CD4-positive, alpha-beta T cell treated with Interleukin-12 subunit alpha and Interleukin-12 subunit beta, for 1 hour (primary cell): Measurements from ENCODE around the gene DDX47.
"Not testable (repeated sequence)": the region's sequence is repeated elsewhere in the genome, so short reads cannot be mapped to it uniquely, and the experiment has no call there.

Experiments
- DNase-seq: peaks from one replicate; pipeline ENCODE4 v3.0.0-alpha.2; 2020

The DDX47 gene

DNA sequence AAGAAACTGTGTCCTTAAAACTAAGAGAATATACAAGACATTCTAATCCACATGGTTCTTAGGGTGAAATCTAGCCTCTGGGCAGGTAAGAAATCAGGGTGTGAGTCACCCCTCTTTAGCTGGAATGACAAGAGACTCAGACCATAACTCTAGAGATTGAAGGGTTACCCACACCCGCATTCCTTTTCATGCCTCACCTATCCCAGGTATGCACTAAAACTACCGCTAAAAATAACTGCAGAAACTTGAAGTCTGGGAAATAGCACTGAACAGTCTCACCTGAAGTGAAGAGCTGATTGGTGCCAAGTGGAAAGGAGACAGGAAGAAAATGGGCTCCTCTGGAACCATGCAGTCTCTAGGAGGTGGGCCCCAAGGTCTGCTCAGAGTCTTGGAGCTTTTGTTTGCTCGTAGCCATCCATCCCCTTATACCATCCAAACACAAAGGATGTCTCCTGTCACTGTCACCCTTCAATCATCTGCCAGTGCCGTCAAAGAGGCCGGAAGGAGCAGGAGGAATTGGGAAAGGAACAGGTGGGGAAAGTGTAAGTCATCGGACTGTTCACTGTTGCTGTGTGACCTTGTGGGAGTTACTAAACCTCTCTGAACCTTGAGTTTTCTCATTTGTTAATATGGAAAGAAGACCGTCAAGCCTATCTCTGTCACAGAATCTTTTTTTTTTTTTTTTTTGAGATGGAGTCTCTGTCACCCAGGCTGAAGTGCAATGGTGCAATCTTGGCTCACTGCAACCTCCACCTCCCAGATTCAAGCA lies 22.4 kb downstream of the DDX47 start:
- no peak for DNase-seq

GRCh38 chr12:12836571-12836970 lies 23.4 kb downstream of the DDX47 start:
- no peak for DNase-seq

- DNase-seq: peak; percentile 59
Observed at GRCh38 chr12:12837025-12837812, 24.1 kb downstream of the DDX47 start.

GRCh38 chr12:12837813-12838153 lies 24.6 kb downstream of the DDX47 start:
- DNase-seq: no peak

DNA sequence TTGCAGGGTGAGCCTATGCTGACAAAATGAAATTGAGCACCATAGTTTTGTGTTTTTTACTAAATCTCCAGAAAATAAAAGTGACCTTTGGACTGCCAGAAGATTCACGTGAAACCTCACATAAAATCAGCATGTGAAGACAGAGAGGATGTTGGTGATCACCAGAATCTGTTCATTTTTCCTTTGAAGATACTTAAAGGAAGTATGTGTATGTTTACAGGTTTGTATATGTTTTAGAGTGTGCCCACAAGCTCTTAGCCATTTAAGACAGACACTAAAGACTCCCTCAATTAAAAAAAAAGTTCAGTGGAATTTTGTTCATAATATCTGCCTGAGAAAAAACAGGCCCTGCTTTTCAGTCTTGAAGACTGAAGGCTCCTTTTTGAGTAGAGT lies 25.9 kb downstream of the DDX47 start:
- DNase-seq: no peak

- not testable (repeated sequence) for DNase-seq
Observed at GRCh38 chr12:12839439-12839838, 26.3 kb downstream of the DDX47 start.

DNA sequence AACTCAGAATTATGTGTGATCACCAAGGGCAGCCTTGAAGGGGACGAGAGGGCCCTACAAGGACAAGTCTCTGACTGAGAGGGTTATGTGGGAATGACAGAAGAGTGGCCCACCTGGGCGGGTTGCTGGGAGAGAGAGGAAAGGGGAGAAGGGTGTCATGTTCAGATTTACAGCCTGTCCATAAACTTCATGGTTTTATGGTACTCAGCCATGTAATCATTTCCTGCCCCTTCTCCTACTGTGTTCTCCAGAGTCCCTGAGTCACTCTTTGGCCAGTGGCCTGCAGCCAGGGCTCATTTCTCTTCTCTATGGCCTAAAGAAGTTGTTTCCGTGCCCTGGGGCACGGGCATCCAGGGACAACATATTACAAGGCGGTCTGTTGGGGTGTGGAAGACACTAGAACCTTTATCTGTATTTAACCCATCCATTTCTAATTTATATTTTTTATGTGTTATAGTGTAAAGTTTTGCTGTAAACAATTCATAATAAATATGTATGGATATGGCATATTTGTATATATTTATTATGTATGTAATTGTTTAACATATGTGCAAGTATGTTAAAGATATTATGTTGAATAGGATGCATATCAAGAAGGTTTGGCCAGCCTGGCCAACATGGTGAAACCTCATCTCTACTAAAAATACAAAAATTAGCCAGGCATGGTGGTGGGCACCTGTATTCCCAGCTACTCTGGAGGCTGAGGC lies 26.9 kb downstream of the DDX47 start:
- DNase-seq: no peak

DNA sequence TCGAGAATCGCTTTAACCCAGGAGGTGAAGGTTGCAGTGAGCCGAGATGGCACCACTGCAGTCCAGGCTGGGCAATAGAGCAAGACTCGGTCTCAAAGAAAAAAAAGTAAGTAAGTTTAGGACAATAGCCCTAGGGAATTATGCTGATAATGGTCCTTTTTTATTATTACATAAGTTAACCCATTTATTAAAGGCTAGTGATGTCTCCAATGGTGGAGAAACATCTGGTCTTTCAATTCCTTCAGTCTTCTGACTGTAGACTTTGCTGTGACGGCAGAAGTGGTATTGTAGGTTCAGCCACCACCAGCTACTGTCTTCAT lies 27.4 kb downstream of the DDX47 start:
- no peak for DNase-seq

DNA sequence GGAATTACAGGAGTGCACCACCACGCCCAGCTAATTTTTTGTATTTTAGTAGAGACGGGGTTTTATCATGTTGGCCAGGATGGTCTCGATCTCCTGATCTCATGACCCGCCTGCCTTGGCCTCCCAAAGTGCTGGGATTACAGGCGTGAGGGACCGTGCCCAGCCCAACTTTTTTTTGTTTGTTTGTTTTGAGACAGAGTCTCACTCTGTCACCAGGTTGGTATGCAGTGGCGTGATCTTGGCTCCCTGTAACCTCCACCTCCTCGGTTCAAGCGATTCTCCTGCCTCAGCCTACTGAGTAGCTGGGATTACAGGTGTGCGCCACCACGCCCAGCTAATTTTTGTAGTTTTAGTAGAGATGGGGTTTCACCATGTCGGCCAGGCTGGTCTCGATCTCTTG lies 28.3 kb downstream of the DDX47 start:
- DNase-seq: not testable (repeated sequence)

DNA sequence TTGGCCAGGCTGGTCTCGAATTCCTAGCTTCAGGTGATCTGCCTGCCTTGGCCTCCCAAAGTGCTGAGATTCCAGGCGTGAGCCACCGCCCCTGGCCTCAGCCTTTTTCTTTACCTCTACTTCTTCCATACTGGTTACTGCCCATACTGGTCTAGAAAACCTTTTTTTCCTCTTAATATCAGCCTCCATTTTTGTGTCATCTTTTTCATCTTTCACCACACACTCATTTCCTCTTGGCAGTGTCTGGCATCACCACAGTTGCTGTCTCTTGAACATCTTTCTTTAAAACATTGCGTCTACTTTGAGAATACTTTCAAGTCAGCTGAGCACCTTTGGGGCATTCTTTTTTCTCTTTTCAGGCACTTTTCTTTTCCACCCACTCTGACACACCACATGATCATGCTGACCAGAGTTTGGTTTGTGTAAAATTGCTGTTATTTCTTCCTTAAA lies 32.7 kb downstream of the DDX47 start:
- no peak for DNase-seq

GRCh38 chr12:12846780-12847179 lies 33.6 kb downstream of the DDX47 start:
- peak; percentile 46 for DNase-seq

- no peak for DNase-seq
Observed at GRCh38 chr12:12853435-12853834, 40.3 kb downstream of the DDX47 start.

DNA sequence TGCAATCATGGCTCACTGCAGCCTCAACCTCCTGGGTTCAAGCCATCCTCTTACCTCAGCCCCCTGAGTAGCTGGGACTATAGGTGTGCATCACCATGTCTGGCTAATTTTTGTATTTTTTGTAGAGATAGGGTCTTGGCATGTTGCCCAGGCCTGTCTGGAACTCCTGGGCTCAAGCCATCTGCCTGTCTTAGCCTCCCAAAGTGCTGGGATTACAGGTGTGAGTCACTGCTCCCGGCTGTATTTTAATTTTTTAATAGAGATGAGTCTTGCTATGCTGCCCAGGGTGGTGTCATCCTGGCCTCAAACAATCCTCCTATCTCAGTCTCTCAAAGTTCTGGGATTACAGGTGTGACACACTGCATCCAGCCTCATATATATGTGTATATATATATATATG lies 46.5 kb downstream of the DDX47 start:
- DNase-seq: no peak

GRCh38 chr12:12864243-12864642 lies 51.1 kb downstream of the DDX47 start:
- no peak for DNase-seq

- DNase-seq: no peak
Observed at GRCh38 chr12:12868477-12869235, 55.5 kb downstream of the DDX47 start.

DNA sequence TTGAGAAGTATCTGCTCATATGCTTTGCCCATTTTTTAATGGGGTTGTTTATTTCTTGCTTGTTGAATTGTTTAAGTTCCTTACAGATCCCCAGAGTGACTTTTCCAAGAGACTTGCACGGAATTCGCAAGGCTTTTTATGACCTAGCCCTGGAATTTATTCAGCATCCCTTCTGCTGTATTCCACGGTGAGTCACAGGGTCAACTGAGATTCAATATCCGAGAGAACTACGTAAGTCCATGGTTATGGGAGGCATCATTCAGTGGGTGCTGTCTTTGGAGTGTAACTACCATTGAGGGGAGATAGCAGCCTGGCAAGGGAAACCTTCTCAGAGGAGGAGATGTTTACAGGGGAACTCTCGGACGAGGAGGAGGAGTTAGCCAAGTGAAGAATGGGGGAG lies 57.3 kb downstream of the DDX47 start:
- DNase-seq: no peak

- no peak for DNase-seq
Observed at GRCh38 chr12:12871587-12872138, 58.5 kb downstream of the DDX47 start.

GRCh38 chr12:12872139-12872933 lies 59.2 kb downstream of the DDX47 start:
- no peak for DNase-seq

GRCh38 chr12:12872934-12873275 lies 59.8 kb downstream of the DDX47 start:
- no peak for DNase-seq

- DNase-seq: no peak
Observed at GRCh38 chr12:12874029-12874428, 60.9 kb downstream of the DDX47 start.

GRCh38 chr12:12875301-12875700 lies 62.2 kb downstream of the DDX47 start:
- DNase-seq: not testable (repeated sequence)

DNA sequence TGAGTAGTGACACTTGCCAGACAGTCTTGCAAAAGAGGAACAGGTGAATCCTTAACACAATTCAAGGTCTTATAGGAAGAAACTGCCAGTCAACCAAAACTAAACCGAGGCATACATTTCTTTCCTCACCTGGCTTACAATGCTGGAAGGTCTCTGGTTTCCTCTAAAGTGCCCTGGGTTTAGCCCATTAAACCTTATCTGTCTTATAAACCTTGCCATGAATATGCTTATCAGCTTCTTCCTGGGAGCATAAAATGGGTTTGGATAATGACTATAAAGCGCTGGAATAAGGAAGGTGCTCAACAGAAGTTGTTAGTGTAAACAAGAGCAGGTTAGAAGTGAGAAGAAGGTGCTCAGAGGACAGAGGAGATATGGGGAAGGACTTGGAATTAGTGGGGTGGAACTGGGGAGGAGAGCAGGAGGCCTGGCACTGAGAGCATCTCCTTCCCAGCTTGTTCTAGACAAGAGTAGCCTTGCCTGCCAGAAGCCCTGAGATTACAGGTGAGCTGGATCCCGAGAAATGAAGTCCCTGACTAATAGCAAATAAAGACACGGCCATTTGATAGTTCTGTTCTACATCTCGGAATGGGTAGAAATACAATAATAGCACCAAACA lies 64.1 kb downstream of the DDX47 start:
- DNase-seq: no peak
